DMS153 treated with DMSO at 0.1 percent for 48 hours (cell line): Measurements from ENCODE around the gene MAD2L2.

Experiments used
- DNase-seq: peaks from one replicate; lab custom pipeline; 2025; ENCODE audit not compliant: unreplicated experiment; lab: John Stamatoyannopoulos, UW

Gene MAD2L2

GRCh38 chr1:11684070-11684469, 3.1 kb upstream of the MAD2L2 start:
- no peak for DNase-seq

GRCh38 chr1:11682799-11683198, 1.9 kb upstream of the MAD2L2 start:
- no peak for DNase-seq

- no peak for DNase-seq
These were observed 1.4 kb upstream of the MAD2L2 start for GRCh38 chr1:11682287-11682771.

GRCh38 chr1:11680270-11681070, 478 bp downstream of the MAD2L2 start:
- DNase-seq: no peak

- no peak for DNase-seq
These were observed 2.5 kb downstream of the MAD2L2 start for GRCh38 chr1:11678442-11678841.

GRCh38 chr1:11676386-11677103, 4.4 kb downstream of the MAD2L2 start:
- no peak for DNase-seq

- DNase-seq: no peak
These were observed 5.6 kb downstream of the MAD2L2 start for GRCh38 chr1:11675325-11675724.

- no peak for DNase-seq
These were observed 6.5 kb downstream of the MAD2L2 start for GRCh38 chr1:11674488-11674887.

- no peak for DNase-seq
These were observed 7.7 kb downstream of the MAD2L2 start for GRCh38 chr1:11673089-11673769.

GRCh38 chr1:11671544-11672286, 9.2 kb downstream of the MAD2L2 start:
- DNase-seq: no peak

GRCh38 chr1:11671205-11671543, 9.8 kb downstream of the MAD2L2 start:
- no peak for DNase-seq

- no peak for DNase-seq
These were observed 10.2 kb downstream of the MAD2L2 start for GRCh38 chr1:11670747-11671146.

- no peak for DNase-seq
These were observed 12.4 kb downstream of the MAD2L2 start for GRCh38 chr1:11668516-11668915.

- DNase-seq: peak; percentile 30
These were observed 16.4 kb downstream of the MAD2L2 start for GRCh38 chr1:11664336-11665065.

GRCh38 chr1:11661103-11661502, 19.8 kb downstream of the MAD2L2 start:
- no peak for DNase-seq

- no peak for DNase-seq
These were observed 21.2 kb downstream of the MAD2L2 start for GRCh38 chr1:11659748-11660147.

- DNase-seq: no peak
These were observed 22.4 kb downstream of the MAD2L2 start for GRCh38 chr1:11658542-11658941.

- no peak for DNase-seq
These were observed 23.3 kb downstream of the MAD2L2 start for GRCh38 chr1:11657654-11658053.

GRCh38 chr1:11654939-11655808, 25.8 kb downstream of the MAD2L2 start:
- no peak for DNase-seq
